HEK293 (cell line): ENCODE data around the gene HPF1.

Source experiments
- CTCF ChIP-seq: fragments of 450-650 bp; formaldehyde crosslinking; IDR thresholded peaks from 2 replicates; pipeline ENCODE4 v1.5.1; 2016; ENCODE audit warnings: missing biosample characterization, missing genetic modification characterization
- PBX3 ChIP-seq: sonication (generic); formaldehyde crosslinking; IDR thresholded peaks from 2 replicates; pipeline ENCODE4 v1.8.1; 2022; ENCODE audit warnings: mild to moderate bottlenecking, moderate library complexity, missing genetic modification reagents
- YY1 ChIP-seq: fragments of 450-650 bp; formaldehyde crosslinking; IDR thresholded peaks from 2 replicates; pipeline ENCODE4 v1.5.1; 2018; ENCODE audit warnings: missing biosample characterization, missing genetic modification characterization
- ZBTB20 ChIP-seq: fragments of 450-650 bp; formaldehyde crosslinking; IDR thresholded peaks from 2 replicates; pipeline ENCODE4 v1.5.1; 2016; ENCODE audit warnings: missing biosample characterization, missing genetic modification characterization
- ZNF621 ChIP-seq: fragments of 450-650 bp; formaldehyde crosslinking; IDR thresholded peaks from 2 replicates; pipeline ENCODE4 v1.5.1; 2017; ENCODE audit warnings: missing biosample characterization, missing genetic modification characterization
- ZNF776 ChIP-seq: fragments of 450-650 bp; formaldehyde crosslinking; IDR thresholded peaks from 2 replicates; pipeline ENCODE4 v1.5.0; 2017; ENCODE audit warnings: missing biosample characterization, missing genetic modification characterization, borderline replicate concordance
- TF ChIP-seq, protein P1 (sequence below): fragments of 450-650 bp; formaldehyde crosslinking; IDR thresholded peaks from 2 replicates; pipeline ENCODE4 v1.5.1; 2016; ENCODE audit warnings: missing biosample characterization, missing genetic modification characterization

DNA sequence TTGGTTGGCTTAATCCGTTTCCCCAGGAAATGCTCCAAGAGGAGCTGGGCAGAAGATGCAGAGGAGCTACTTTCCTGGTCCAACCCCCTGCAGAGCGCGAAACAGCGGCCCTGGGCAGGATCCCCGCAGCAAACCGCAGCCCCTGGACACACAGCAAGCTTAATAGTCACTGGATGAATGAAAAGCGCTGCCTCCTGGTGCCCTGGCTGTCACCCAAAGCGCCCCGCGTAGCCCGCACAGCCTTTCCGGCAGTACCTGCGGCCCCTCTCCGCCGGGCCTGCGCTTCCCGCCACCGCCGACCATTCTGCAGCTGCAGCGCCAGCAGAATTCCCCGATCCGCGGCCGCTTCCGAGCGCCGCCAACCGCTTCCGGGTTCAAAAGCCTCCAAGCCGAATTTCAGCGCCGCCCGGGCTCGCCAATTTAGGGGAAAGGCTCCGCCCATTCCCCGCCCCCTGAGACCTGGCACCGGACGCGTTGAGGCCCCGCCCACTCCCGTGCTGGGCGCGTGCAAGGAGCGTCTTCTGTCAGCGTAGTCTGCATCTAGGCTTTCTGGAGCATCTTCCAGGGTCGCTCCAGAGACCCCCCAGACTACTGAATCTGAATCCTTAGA, at the start of gene HPF1:
- TF ChIP-seq CTCF (tag by site-specific recombination) (peak; percentile 16; the same call in 1 of the 2 replicates), ZNF621 (tag by site-specific recombination) (no peak), ZBTB20 (tag by site-specific recombination) (peak; percentile 41; the same call in 1 of the 2 replicates), PBX3 (CRISPR knock-in tag) (no peak), YY1 (tag by site-specific recombination) (0 out of 2 replicates have a peak, but pooled peaks have one; percentile 20), ZNF776 (tag by site-specific recombination) (no peak)
- TF ChIP-seq, protein P1, sequence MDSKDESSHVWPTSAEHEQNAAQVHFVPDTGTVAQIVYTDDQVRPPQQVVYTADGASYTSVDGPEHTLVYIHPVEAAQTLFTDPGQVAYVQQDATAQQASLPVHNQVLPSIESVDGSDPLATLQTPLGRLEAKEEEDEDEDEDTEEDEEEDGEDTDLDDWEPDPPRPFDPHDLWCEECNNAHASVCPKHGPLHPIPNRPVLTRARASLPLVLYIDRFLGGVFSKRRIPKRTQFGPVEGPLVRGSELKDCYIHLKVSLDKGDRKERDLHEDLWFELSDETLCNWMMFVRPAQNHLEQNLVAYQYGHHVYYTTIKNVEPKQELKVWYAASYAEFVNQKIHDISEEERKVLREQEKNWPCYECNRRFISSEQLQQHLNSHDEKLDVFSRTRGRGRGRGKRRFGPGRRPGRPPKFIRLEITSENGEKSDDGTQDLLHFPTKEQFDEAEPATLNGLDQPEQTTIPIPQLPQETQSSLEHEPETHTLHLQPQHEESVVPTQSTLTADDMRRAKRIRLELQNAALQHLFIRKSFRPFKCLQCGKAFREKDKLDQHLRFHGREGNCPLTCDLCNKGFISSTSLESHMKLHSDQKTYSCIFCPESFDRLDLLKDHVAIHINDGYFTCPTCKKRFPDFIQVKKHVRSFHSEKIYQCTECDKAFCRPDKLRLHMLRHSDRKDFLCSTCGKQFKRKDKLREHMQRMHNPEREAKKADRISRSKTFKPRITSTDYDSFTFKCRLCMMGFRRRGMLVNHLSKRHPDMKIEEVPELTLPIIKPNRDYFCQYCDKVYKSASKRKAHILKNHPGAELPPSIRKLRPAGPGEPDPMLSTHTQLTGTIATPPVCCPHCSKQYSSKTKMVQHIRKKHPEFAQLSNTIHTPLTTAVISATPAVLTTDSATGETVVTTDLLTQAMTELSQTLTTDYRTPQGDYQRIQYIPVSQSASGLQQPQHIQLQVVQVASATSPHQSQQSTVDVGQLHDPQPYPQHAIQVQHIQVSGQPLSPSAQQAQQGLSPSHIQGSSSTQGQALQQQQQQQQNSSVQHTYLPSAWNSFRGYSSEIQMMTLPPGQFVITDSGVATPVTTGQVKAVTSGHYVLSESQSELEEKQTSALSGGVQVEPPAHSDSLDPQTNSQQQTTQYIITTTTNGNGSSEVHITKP (tag by site-specific recombination): 0 out of 2 replicates have a peak, but pooled peaks have one; percentile 16
